ENCODE data around the gene MAML2. TPM values are rescaled to one million over a fixed set of nuclear protein-coding genes. Genes with fewer than 3 reads are reported as not detected.

MAML2 gene
- total and polyA plus RNA-seq, 9 of the 15 experiments (the other 6 are each of a cell fraction or from before 2014, with no cell fraction given), result 0.79 to 6.8 (median 4.8) TPM

GRCh38 chr11:96219981-96220623, 122.9 kb downstream of the MAML2 start:
- intact Hi-C loops (cut with micrococcal nuclease) (no loop called here), in situ Hi-C loops (cut with MboI) (no loop called here)
- Histone ChIP-seq H3K9me3 (replicated peaks; ENCODE audit: control insufficient read depth, insufficient read depth, low read depth, low read length) (no peaks in the 10 kb centered on the region), H3K27me3 (ENCODE audit: control insufficient read depth in 2 of 2, insufficient read depth in 2 of 2, low read length in 2 of 2) (no peaks in the 10 kb centered on the region), H3K79me2 (ENCODE audit: control insufficient read depth, insufficient read depth, low read length) (no peaks in the 10 kb centered on the region), H3K4me1 (replicated peaks in 1 of 2; ENCODE audit: control insufficient read depth in 2 of 2, insufficient read depth in 2 of 2, low read length in 2 of 2) (peaks cover 12 to 35% of the 10 kb centered on the region in 2 experiments), H4K20me1 (replicated peaks; ENCODE audit: control insufficient read depth, insufficient read depth, low read length) (no peaks in the 10 kb centered on the region), H2AFZ (ENCODE audit: low read depth, low read length) (no peak overlapping the region), H3K4me2 (ENCODE audit: insufficient read depth, low read length) (no peak overlapping the region), H3K36me3 (ENCODE audit: control insufficient read depth, insufficient read depth, low read length) (no peaks in the 10 kb centered on the region; the same call in 2 of the 3 replicates), H3K27ac (ENCODE audit: extremely low read depth, low read depth, low read length) (no peak overlapping the region), H3K9ac (ENCODE audit: insufficient read depth in 1 of 2, low read depth in 2 of 2, low read length in 2 of 2) (no peak overlapping the region), H3K9me1 (ENCODE audit: control insufficient read depth, insufficient read depth, low read length) (no peaks in the 10 kb centered on the region), H3K4me3 (no peak overlapping the region)
- POLR2A ChIA-PET, result no interaction called here
- no TSS peak for BruUV-seq (replicated peaks)
- no peak for DNase-seq (ENCODE audit: extremely low read depth in 1 of 4, low spot score in 3 of 4)
- ATAC-seq, result no peak
- 42% methylated on average over 3 of the region's 3 CpGs for whole genome bisulfite sequencing (ENCODE audit: insufficient coverage, low coverage, missing lambda C conversion rate)
- CTCF ChIA-PET (ENCODE audit: low intra/inter-chr PET ratio), result no interaction called here
- no peak for FAIRE-seq
- TF ChIP-seq ETS2 (tag; IDR thresholded peaks at IDR 0.05; ENCODE audit: borderline replicate concordance, poor library complexity, severe bottlenecking), result no peak
- no peak for TF ChIP-seq ZNF316 (IDR thresholded peaks at IDR 0.05)
- TF ChIP-seq SIX5 (IDR thresholded peaks at IDR 0.05; ENCODE audit: borderline replicate concordance in 1 of 2, insufficient read depth in 1 of 2, low read depth in 1 of 2, low read length in 2 of 2), result no peak
- TF ChIP-seq GABPA (tag; conservative IDR thresholded peaks at IDR 0.05; ENCODE audit: low read depth), result 0 out of 2 replicates have a peak, but pooled peaks have one; percentile 22
- no peak for TF ChIP-seq ZNF395 (CRISPR knock-in tag; IDR thresholded peaks at IDR 0.05)
- TF ChIP-seq NFYB (IDR thresholded peaks at IDR 0.05; ENCODE audit: extremely low read depth, insufficient read length), result no peak
- TF ChIP-seq HMGXB4 (CRISPR knock-in tag; IDR thresholded peaks at IDR 0.05), result no peak
- TF ChIP-seq SNIP1 (IDR thresholded peaks at IDR 0.05; ENCODE audit: low read depth), result no peak
- no peak for TF ChIP-seq TOE1 (IDR thresholded peaks at IDR 0.05; ENCODE audit: borderline replicate concordance)
- no peak for TF ChIP-seq TOE1 (CRISPR knock-in tag; IDR thresholded peaks at IDR 0.05; ENCODE audit: borderline replicate concordance, low read depth)
- TF ChIP-seq NUFIP1 (IDR thresholded peaks at IDR 0.05; ENCODE audit: partially characterized antibody), result no peak
- TF ChIP-seq EGR1 (conservative IDR thresholded peaks at IDR 0.05), result no peak
- no peak for TF ChIP-seq CEBPG (CRISPR knock-in tag; IDR thresholded peaks at IDR 0.05)
- TF ChIP-seq CEBPG (tag; conservative IDR thresholded peaks at IDR 0.05 in 1 of 2, IDR thresholded peaks at IDR 0.05 in 1 of 2), result peak; percentile 63 to 68
- no peak for TF ChIP-seq CREBBP (IDR thresholded peaks at IDR 0.05; ENCODE audit: low read depth, low read length)
- TF ChIP-seq FOXA3 (CRISPR knock-in tag; conservative IDR thresholded peaks at IDR 0.05 in 1 of 2, IDR thresholded peaks at IDR 0.05 in 1 of 2), result peak in 1 of 2 experiments; percentile 42; a peak in 2 of 4 replicates
- TF ChIP-seq E4F1 (CRISPR knock-in tag; IDR thresholded peaks at IDR 0.05; ENCODE audit: borderline replicate concordance), result no peak

Data from K562 (cell line).